Left kidney (tissue), 2 donors: ENCODE results near the gene TCF3. TPM values are rescaled to one million over a fixed set of nuclear protein-coding genes. Genes with fewer than 3 reads are reported as not detected.

Source experiments
- DNase-seq: peaks from one replicate; pipeline ENCODE4 v3.0.0-alpha.2; 2013
- polyA plus RNA-seq: library from polyadenylated mRNA; unstranded; fragments of 120-200 nt; gene quantifications from one replicate; pipeline ENCODE4 v1.2.1, GENCODE V29; 2013; ENCODE audit not compliant: insufficient read length

The TCF3 gene
- polyA plus RNA-seq, 1 donor = 98.9 TPM

DNA sequence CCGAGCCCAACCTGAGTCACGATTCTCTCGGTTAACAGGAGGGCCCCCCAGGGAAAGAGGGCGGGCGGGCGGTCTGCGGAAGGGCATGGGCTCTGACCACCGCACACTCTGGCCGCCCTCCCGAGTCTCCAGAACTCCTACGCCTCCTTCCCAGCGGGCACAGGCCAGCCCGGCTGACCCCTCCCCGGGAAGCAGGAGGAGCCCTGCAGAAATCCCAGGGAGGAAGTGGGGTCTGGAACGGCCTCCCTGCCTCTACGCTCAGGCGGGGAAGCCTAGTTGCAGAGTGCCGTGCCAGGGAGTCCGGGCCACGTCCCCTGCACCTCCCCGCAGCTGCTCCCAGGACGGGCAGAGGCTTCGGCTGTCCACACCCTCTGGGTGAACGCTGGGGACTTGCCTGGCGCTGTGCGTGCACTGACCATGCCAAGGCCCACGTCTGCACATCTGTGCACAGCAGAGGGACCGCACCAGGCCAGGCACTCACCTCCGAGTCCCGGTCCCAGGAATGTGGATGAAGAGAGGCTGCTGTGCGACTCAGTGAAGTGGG, 20.8 kb downstream of the TCF3 start:
- DNase-seq = no peak

GRCh38 chr19:1630811-1631210, 21.6 kb downstream of the TCF3 start:
- DNase-seq = no peak

DNA sequence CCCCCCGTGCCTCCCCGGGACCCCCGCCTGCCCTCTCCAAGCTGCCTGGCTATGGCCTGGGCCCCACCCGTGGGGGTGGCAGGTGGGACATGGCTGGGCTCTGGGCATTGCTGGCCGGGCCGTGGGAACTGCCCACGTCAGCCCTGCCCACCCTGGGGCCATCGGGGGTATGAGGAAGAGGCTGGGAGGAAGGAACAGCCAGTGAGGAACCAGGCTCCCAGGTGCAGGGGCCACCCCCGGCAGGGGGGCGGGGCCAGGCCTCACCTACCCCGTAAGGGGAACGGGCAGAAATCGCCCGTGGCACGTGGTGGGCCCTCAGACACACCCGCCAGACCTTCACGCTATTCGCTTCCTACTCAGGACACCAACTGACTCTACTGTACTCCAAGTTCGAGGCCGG, 22.4 kb downstream of the TCF3 start:
- DNase-seq = no peak

DNA sequence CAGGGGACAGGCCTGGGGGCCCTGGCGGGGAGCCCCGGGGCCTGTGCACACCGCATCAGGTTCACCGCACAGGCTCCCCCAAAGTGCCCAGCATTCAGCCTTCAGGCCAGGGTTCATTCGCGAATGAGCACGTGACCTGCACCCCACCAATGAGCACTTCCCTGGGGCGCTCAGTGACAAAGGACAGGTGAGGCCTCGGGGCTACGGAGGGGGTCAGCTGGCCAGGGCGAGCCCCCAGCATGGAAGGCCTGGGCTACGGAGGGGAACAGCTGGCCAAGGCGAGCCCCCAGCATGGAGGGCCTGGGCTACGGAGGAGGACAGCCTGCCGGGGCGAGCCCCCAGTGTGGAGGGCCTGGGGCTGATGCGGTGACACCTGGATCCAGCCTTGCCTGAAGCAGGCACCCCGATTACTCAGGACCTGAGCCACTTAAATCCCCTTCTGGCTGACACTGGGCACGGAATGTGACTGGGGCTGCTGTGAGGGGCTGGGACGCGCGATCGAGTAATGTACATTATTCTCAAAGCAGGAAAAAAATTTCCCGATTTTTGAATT, 23.1 kb downstream of the TCF3 start:
- DNase-seq = no peak

DNA sequence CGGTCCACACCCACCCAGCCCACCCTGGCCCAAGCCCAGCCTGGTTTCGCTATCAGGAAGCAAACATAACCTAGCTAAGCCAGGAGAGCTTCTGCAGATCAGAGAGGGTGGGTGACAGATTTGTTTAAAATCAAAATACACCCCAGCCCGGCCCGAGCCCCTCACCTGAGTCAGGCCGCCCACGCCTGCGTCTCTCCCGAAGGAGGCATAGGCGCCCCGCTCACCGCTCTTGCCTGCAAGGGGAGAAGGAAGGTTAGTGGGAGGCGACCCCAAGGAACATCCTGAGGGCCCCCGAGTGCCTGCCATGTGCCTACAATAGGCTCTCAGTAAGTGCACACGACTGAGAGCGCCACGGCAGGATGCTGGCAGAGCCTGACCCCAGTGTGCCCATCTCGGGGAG, 25.2 kb downstream of the TCF3 start:
- no peak for DNase-seq

DNA sequence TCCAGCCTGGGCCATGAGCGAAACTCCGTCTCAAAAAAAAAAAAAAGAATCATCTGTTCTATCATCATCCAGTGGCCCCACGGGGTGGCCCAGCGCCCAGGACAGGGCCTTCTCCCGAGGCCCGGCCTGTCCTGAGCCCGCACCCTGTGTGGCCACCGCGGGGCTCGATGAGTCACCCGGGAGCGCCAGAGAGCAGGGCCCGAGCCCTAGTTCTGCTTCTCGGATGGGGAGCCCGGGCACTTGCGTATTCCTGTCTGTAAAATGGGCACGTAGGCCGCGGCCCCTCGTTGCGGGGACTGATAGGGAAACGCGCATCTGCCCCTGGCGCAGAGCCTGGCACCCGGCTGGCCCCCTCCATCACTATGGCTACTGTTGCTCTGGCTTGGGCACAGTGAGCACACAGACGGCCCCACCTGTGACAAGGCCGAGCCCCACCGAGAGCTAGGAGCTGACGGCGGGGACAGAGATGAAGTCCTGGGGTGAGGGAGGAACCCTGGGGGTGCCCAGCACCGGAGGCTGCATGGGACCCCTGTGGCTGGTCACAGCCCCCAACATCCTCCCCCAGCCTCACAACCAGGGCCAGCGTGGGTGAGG, 25.9 kb downstream of the TCF3 start:
- no peak for DNase-seq

DNA sequence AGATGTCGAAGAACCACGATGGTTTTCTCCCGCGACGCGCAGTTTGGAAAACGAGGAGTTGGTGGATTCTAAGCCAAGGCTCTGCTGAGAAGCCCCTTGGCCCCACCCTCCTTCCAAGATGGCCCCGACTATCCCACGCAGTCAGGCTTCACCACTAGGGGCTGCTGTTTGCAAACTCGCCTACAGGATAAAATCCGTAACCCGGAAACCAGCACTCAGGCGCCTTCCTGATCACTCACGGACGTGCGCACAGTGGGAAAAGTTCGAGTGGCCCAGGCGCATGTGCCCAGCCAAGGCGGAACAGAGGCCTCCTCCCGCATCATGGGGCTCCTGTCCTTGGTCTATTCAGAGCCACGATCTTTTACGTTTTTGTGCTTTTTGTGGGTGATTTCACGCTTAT, 28.0 kb downstream of the TCF3 start:
- peak; percentile 54 for DNase-seq

GRCh38 chr19:1622541-1622940, 29.9 kb downstream of the TCF3 start:
- DNase-seq = no peak

- DNase-seq = no peak
These were observed 30.4 kb downstream of the TCF3 start for GRCh38 chr19:1622007-1622406.

DNA sequence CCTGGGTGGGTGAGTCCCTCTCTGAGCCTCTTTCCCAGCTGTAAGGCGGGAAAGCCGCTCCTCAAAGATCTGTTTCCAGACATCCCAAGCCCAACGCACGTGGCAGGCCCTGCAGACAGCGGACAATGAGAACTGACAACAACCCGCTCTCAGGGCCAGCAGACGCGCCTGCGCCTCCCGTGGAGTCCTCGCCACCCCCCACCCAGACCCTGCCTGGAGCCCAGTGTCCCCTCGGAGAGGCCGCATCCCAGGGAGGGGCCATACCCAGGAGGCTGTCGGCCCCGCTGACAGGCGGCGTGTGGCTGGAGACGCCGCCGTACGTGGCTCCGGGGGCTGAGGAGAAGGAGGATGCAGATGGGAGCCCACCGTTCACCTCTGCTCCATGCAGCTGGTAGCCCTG, 30.8 kb downstream of the TCF3 start:
- DNase-seq = no peak

GRCh38 chr19:1621021-1621420, 31.4 kb downstream of the TCF3 start:
- no peak for DNase-seq

DNA sequence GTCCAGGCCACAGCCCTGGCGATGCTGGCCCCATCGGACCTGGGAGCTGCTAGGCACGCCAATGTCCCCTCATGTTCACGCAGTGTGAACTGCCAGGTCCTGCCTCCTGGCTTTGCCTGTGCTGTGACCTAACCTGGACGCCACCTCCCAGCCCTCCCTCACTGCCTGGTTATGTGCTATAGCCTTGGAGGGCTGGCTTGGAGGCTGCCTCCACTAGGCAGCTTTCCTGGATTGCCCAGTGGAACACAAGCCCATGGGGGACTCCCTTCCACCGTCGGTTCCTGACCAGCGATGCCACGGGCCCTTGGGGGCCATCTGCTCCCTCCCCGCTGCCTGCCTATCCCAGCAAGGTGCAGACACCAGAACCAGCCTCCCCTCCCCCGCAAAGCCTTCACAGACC, 31.9 kb downstream of the TCF3 start:
- no peak for DNase-seq

- no peak for DNase-seq
These were observed 32.7 kb downstream of the TCF3 start for GRCh38 chr19:1619703-1620102.

- DNase-seq = no peak
These were observed 33.3 kb downstream of the TCF3 start for GRCh38 chr19:1619094-1619439.

- DNase-seq = no peak
These were observed 34.0 kb downstream of the TCF3 start for GRCh38 chr19:1618157-1619093.

- DNase-seq = no peak
These were observed 35.5 kb downstream of the TCF3 start for GRCh38 chr19:1616875-1617274.

DNA sequence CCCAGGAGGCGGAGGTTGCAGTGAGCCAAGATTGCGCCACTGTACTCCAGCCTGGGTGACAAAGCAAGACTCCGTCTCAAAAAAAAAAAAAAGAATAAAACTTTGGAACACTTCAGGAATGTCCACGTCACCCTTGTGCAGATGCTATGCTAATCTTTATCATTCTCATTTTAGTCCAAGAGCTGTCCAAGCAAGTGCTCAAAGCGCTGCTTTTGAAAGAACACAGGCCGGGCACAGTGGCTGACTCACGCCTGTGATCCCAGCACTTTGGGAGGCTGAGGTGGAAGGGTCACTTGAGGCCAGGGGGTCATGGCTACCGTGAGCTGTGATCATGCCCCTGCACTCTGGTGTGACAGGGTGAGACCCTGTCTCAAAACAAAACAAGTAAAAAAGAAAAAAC, 36.0 kb downstream of the TCF3 start:
- no peak for DNase-seq

- DNase-seq = no peak
These were observed 37.2 kb downstream of the TCF3 start for GRCh38 chr19:1615156-1615765.

- DNase-seq = no peak
These were observed 38.4 kb downstream of the TCF3 start for GRCh38 chr19:1613808-1614570.

GRCh38 chr19:1613146-1613545, 39.3 kb downstream of the TCF3 start:
- DNase-seq = no peak

DNA sequence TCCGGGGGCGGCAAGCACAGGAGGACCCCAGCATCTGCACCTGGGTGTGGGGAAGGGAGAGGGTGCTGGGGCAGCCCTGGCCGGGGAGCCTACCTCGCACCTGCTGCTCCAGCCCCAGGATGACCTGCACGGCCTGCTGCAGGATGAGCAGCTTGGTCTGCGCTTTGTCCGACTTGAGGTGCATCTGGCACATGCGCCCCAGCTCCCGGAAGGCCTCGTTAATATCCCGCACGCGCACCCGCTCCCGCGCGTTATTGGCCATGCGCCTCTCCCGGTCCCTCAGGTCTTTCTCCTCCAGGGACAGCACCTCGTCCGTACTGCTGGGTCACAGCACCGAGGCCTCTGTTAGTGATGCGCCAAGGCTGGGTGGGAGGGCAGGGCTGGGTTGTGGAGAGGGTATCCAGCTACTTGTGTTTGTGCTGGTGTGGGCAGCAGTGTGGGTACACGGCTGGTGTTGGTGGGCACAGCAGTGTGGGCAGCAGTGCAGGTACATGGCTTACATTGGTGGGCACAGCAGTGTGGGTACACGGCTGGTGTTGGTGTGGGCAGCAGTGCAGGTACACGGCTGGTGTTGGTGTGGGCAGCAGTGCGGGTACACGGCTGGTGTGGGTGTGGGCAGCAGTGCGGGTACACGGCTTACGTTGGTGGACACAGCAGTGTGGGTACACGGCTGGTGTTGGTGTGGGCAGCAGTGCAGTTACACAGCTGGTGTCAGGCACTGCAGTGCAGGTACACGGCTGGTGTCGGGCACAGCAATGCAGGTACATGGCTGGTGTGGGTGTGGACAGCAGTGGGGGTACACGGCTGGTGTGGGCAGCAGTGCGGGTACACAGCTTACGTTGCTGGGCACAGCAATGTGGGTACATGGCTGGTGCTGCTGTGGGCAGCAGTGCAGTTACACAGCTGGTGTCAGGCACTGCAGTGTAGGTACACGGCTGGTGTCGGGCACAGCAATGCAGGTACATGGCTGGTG, 40.0 kb downstream of the TCF3 start:
- DNase-seq = no peak
